Amygdala (tissue), 56 donors: ENCODE data around the gene PCGF5.
"Not testable (repeated sequence)": the region's sequence is repeated elsewhere in the genome, so short reads cannot be mapped to it uniquely, and the experiment has no call there.

Experiments
- DNase-seq, 56 donors: peaks; one replicate each; lab custom pipeline; 2025; lab: John Stamatoyannopoulos, UW

PCGF5 gene

GRCh38 chr10:91317541-91317940, 97.1 kb downstream of the PCGF5 start:
- DNase-seq: no peak

- DNase-seq: no peak
These were observed 98.9 kb downstream of the PCGF5 start for GRCh38 chr10:91319336-91319735.

GRCh38 chr10:91323293-91323905, 102.9 kb downstream of the PCGF5 start:
- not testable (repeated sequence) for DNase-seq

- DNase-seq: no peak
These were observed 108.0 kb downstream of the PCGF5 start for GRCh38 chr10:91328320-91328984.
